Colonic mucosa (tissue), 4 donors: ENCODE results near the gene SDK2. TPM values are rescaled to one million over a fixed set of nuclear protein-coding genes. Genes with fewer than 3 reads are reported as not detected.

ENCODE experiments used
- DNase-seq: peaks from one replicate; pipeline ENCODE4 v3.0.0-alpha.2; 2020
- H3K27ac ChIP-seq: fragments of 200-600 bp; one replicate; pipeline ENCODE4 v1.8.0; 2021
- H3K27me3 ChIP-seq: fragments of 200-600 bp; one replicate; pipeline ENCODE4 v1.8.0; 2021
- H3K36me3 ChIP-seq: fragments of 200-600 bp; one replicate; pipeline ENCODE4 v1.8.0; 2021
- H3K4me1 ChIP-seq: fragments of 200-600 bp; one replicate; pipeline ENCODE4 v1.8.0; 2021; ENCODE audit warnings: mild to moderate bottlenecking
- H3K4me3 ChIP-seq: fragments of 200-600 bp; one replicate; pipeline ENCODE4 v1.8.0; 2021
- H3K9ac ChIP-seq, 2 donors: one replicate each; pipeline ENCODE4 v1.7.0; 2013; ENCODE audit warnings: control low read depth in 2 of 2, low read depth in 2 of 2, low read length in 2 of 2
- H3K9me3 ChIP-seq: fragments of 200-600 bp; one replicate; pipeline ENCODE4 v1.8.0; 2021
- intact Hi-C: fragments of 100-400 bp; cut with DNase I; formaldehyde crosslinking; loops from one replicate; pipeline ENCODE4 v1.14.1; 2022
- total RNA-seq, 2 donors: library from RNA; stranded (reverse); fragmentation: NEBNext Ultra II Directional in 1 of 2; extraction: Animal tissue kit (Norgen Biotek cat#: 25700) in 1 of 2; gene quantifications; one replicate each; pipeline ENCODE4 v1.2.1, GENCODE V29; 2021
- TF ChIP-seq, protein P1 (sequence below): fragments of 200-600 bp; IDR thresholded peaks from one replicate; pipeline ENCODE4 v1.8.0; 2022; ENCODE audit warnings: antibody characterized with exemption, mild to moderate bottlenecking
- donor health status: healthy.
- donor health status: DM: no; HTN: no; CAD: no.
- donor health status: DM: no; HTN: no; CAD: no.

SDK2 gene
- total RNA-seq, 2 donors from 2014 or later, result 0.94 to 1.2 TPM

DNA sequence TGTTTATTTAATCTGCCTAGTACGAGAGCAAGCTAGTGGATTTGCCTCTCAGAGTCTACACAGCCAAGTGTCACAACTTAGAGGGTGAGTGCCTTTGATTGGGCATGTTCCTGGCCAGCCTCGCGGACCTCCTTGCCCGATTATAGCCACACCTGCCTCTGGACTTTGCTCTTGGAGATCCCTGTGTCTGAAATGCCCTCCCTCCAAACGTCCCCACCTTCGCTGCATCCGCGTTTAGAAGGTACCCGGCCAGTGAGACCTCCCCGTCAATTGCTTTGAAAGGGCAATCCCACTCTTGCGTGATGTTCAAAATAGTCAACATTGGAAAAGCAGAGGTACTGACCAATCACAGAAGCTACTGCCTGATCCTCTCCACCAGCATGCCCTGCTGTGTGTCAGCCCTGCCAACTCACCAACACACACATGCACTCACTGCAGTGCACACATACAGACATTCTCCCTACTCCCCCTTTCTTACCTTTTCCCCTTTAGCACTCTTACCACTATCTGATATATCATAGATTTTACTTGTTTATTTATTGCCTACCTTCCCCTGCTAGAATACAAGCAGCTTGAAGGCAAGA, 6.5 kb upstream of the SDK2 start:
- intact Hi-C loops, result no loop called here
- peaks cover 1% of the 10 kb centered on the region for H3K27me3 ChIP-seq
- H3K27ac ChIP-seq, result peak overlapping the region; percentile 39

DNA sequence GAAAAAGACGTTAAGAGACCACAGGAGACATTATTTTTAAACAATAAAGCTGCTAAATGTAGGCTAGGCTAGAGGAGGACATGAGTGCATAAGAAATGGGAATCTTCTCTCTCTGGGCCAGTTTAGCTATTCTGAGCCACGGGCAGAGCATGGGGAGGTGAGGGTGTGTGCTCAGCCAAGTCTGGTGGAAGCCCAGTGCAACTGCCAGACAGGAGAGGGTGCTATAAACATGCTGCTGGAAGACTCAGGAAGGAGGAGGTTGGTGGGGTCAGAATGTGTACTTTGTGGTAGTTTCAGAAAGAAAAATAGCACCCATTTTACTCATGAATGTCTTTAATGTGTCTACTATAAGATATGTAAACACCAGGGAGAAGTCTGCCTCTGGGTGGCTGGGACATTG, 5.9 kb upstream of the SDK2 start:
- peak; percentile 61 for DNase-seq
- no peaks in the 10 kb centered on the region for H3K9me3 ChIP-seq
- H3K9ac ChIP-seq, result no peak overlapping the region
- TF ChIP-seq, protein P1, sequence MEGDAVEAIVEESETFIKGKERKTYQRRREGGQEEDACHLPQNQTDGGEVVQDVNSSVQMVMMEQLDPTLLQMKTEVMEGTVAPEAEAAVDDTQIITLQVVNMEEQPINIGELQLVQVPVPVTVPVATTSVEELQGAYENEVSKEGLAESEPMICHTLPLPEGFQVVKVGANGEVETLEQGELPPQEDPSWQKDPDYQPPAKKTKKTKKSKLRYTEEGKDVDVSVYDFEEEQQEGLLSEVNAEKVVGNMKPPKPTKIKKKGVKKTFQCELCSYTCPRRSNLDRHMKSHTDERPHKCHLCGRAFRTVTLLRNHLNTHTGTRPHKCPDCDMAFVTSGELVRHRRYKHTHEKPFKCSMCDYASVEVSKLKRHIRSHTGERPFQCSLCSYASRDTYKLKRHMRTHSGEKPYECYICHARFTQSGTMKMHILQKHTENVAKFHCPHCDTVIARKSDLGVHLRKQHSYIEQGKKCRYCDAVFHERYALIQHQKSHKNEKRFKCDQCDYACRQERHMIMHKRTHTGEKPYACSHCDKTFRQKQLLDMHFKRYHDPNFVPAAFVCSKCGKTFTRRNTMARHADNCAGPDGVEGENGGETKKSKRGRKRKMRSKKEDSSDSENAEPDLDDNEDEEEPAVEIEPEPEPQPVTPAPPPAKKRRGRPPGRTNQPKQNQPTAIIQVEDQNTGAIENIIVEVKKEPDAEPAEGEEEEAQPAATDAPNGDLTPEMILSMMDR, result no peak
- no peaks in the 10 kb centered on the region for H3K4me1 ChIP-seq
- intact Hi-C loops, result no loop called here
- H3K27ac ChIP-seq, result peak overlapping the region; percentile 39
- H3K36me3 ChIP-seq, result no peaks in the 10 kb centered on the region
- no peak overlapping the region for H3K4me3 ChIP-seq
- peaks cover 7% of the 10 kb centered on the region for H3K27me3 ChIP-seq

More for the DNA sequence above, 6.5 kb upstream of the SDK2 start:
- TF ChIP-seq, protein P1, result no peak
- H3K36me3 ChIP-seq, result no peaks in the 10 kb centered on the region
- no peaks in the 10 kb centered on the region for H3K4me1 ChIP-seq
- H3K4me3 ChIP-seq, result no peak overlapping the region
- H3K9me3 ChIP-seq, result no peaks in the 10 kb centered on the region
- DNase-seq, result peak; percentile 79
- H3K9ac ChIP-seq, result no peak overlapping the region

DNA sequence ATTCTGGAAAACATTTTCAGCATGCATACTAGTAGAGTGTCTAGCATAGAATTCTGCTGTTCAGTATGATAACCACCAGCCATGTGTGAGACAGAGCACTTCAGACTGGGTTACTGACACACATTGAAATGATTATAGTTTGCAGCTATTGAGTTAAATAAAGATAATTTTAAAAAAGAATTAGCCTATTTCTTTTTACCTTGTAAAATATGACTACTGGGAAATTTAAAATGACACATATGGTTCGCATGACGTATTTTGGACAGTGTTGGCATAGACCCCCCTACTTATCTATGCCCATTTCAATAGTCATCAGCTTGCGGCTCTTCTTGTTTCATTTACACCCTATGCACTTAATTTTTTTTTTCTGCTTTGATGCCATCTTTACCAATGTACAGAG, 4.7 kb upstream of the SDK2 start:
- Histone ChIP-seq H3K27me3 (peaks cover 15% of the 10 kb centered on the region), H3K4me3 (no peak overlapping the region), H3K9ac (no peak overlapping the region), H3K4me1 (peaks cover 5% of the 10 kb centered on the region), H3K9me3 (no peaks in the 10 kb centered on the region), H3K27ac (no peak overlapping the region), H3K36me3 (no peaks in the 10 kb centered on the region)
- intact Hi-C loops, result loop anchor here (5.0 kb wide), 1 partner anchor 63 kb away; no protein-coding TSS in a partner anchor
- TF ChIP-seq, protein P1, result no peak
- DNase-seq, result no peak

DNA sequence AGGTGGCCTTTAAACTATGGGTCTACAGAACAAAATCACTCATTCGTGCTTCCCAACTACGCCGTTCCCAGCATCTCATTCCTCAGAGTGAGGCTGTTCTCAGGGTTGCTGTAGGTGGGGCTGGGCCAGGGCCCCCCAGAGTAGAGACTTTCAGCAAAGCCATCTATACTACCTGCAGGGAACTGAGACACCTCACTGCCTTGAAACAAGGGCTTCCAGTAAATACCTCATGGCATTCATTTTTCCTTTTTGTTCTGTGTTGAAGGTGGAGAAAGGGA, 4.2 kb upstream of the SDK2 start:
- H3K4me1 ChIP-seq, result peaks cover 7% of the 10 kb centered on the region
- intact Hi-C loops, result loop anchor here (5.0 kb wide), 1 partner anchor 64 kb away; no protein-coding TSS in a partner anchor
- peaks cover 19% of the 10 kb centered on the region for H3K27me3 ChIP-seq

DNA sequence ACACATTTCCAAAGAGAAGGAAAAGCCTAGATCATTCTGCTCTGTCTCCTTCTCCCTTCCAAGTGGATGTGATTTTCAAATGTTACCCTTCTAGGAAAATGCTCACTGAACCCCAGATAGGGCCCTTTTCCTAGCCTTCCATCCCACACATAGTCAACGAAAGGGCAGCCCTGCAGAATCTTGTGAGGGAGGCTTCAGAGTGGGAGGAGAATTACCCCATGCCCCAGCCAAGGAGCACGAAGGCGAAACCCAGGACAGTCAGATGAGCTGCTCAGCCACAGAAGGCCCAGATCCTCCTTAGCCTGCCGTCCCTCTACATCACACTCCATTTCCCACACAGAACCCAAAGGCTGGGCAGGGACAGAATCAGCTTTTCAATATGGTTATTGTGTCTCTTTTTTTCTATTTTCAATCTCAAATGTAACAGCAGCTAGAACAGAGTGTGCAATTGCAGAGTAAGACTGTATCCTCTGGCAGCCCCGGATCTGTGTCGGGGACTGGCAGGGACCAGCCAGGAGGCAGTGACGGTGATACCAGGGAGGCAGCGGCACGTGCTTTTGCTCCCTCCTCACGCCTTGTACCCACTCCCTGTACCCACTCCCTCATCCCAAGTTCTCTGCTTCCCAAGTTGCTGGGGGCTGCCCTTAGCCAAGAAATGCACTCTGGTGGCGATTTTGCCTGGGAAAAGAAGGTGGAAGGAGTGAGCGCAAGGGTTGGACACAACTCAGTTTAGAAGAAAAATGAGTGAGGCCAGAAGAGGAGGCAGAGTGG, 3.7 kb upstream of the SDK2 start:
- Histone ChIP-seq H3K4me3 (no peak overlapping the region), H3K36me3 (no peaks in the 10 kb centered on the region), H3K27me3 (peaks cover 25% of the 10 kb centered on the region), H3K4me1 (peaks cover 11% of the 10 kb centered on the region), H3K9ac (no peak overlapping the region), H3K9me3 (no peaks in the 10 kb centered on the region), H3K27ac (no peak overlapping the region)
- no peak for DNase-seq
- intact Hi-C loops, result loop anchor here (5.0 kb wide), 1 partner anchor 64 kb away; no protein-coding TSS in a partner anchor
- TF ChIP-seq, protein P1, result no peak

More for the DNA sequence above, 4.2 kb upstream of the SDK2 start:
- no peak for DNase-seq
- no peak overlapping the region for H3K27ac ChIP-seq
- H3K36me3 ChIP-seq, result no peaks in the 10 kb centered on the region
- no peak overlapping the region for H3K9ac ChIP-seq
- no peaks in the 10 kb centered on the region for H3K9me3 ChIP-seq
- TF ChIP-seq, protein P1, result no peak
- H3K4me3 ChIP-seq, result no peak overlapping the region
